ENCODE data around the gene TWIST2.

DNA sequence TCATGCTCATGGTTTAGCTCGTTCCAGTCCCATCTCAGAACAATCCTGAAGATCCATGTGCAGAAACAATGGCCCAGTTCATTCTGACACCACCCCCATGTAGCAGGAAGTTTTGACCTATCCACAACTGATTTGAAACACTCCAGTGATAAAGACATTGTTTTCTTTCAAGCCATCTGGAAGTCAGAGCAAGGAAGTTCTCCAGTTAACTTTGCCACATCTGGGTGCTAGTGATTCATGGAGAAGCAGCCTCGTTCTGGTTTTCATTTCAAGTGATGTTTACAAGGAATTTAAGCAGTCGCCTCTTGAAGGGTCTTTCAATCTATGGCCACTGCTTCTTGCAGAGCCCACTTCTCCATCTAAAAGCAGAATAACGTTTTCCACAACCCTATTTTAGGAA lies 36.6 kb upstream of the TWIST2 start:
- TF ChIP-seq, protein P1, sequence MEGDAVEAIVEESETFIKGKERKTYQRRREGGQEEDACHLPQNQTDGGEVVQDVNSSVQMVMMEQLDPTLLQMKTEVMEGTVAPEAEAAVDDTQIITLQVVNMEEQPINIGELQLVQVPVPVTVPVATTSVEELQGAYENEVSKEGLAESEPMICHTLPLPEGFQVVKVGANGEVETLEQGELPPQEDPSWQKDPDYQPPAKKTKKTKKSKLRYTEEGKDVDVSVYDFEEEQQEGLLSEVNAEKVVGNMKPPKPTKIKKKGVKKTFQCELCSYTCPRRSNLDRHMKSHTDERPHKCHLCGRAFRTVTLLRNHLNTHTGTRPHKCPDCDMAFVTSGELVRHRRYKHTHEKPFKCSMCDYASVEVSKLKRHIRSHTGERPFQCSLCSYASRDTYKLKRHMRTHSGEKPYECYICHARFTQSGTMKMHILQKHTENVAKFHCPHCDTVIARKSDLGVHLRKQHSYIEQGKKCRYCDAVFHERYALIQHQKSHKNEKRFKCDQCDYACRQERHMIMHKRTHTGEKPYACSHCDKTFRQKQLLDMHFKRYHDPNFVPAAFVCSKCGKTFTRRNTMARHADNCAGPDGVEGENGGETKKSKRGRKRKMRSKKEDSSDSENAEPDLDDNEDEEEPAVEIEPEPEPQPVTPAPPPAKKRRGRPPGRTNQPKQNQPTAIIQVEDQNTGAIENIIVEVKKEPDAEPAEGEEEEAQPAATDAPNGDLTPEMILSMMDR (IDR thresholded peaks at IDR 0.05), result no peak
- no peak for TF ChIP-seq POLR2AphosphoS5 (IDR thresholded peaks at IDR 0.05)

All from esophagus muscularis mucosa (tissue), 3 donors.